SK-N-MC (cell line): ENCODE measurements around the gene MB21D2.

Experiments used
- EZH2 ChIP-seq: fragments of 200-600 bp; sonication (generic); IDR thresholded peaks from one replicate; pipeline ENCODE4 v1.6.1; 2017; ENCODE audit warnings: antibody characterized with exemption
- FOXP2 ChIP-seq: optimal IDR thresholded peaks from 2 replicates; pipeline ENCODE3; 2011; ENCODE audit warnings: mild to moderate bottlenecking, moderate library complexity; ENCODE audit not compliant: insufficient read depth; ENCODE audit errors: extremely low read length, control extremely low read depth
- POLR2AphosphoS5 ChIP-seq: IDR thresholded peaks from 2 replicates; pipeline ENCODE4 v1.6.1; 2012; ENCODE audit warnings: mild to moderate bottlenecking, low read depth, low read length, borderline replicate concordance

DNA sequence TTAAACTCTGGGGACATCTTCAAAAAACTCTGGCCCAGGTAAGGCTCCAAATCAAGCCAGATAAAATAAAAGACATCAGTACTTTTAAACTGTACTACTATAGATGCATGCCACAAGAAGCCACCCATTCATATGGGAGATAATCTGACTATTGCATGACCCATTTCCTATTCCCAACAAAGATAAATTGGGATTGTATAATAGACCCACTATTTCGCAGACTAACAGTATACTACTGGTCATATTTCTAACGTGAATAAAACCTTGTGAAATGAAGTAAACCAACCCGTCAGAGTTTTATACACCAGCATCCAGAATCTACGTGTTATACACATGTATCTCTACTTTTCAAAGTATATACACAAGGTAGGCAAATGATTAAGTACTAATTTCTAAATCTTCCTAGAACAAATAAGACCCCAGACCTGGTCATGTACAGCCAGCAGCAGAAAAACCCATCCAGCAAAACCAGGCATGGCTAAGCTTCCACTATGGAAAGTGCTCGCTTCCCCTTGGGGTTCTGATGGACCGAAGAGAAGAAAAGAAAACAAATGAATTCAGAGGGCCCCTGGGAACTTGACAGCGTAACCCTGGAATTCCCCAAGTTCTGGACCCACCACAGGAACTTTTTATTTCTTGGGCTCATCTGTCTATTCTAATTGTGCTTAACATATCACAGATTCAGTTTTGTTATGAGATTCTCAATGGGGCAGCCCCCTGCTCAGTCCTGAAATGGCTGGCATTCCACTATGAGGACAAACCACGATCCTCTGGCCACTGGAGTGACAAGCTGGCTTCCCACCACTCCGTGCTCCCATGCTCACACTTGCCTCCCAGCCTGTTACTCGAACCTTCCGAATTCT is 69.1 kb downstream of the MB21D2 start:
- TF ChIP-seq EZH2, result no peak
- TF ChIP-seq POLR2AphosphoS5, result no peak
- TF ChIP-seq FOXP2, result no peak
